COR-L47 (cell line): ENCODE data around the gene NRG3.

Source experiments
- DNase-seq: peaks from one replicate; lab custom pipeline; 2025; lab: John Stamatoyannopoulos, UW

Gene NRG3

DNA sequence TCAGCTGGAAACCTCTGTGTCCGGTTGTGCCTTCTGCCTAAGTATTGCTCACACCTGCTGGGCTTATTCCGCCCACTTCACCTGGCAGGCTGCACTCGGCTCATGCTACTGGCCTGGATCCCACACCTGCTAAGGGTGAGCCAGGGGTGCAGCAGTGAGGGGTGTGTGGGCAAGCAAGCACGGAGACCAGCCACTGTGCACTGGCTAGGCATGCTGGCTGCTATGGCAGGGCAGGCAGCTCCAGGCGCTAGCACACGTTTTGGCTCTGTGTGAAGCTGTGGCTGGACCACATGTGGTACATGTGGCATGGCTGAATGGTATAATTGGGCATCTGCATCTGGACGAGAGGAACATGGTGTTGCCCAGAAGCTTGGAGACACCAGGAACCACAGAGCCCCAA, 940.7 kb downstream of the NRG3 start:
- no peak for DNase-seq

- no peak for DNase-seq
These were observed 942.9 kb downstream of the NRG3 start for GRCh38 chr10:82817676-82818422.

GRCh38 chr10:82821043-82821442, 946.0 kb downstream of the NRG3 start:
- DNase-seq = no peak

GRCh38 chr10:82826132-82826531, 951.1 kb downstream of the NRG3 start:
- DNase-seq = no peak

- DNase-seq = no peak
These were observed 952.9 kb downstream of the NRG3 start for GRCh38 chr10:82827901-82828300.

DNA sequence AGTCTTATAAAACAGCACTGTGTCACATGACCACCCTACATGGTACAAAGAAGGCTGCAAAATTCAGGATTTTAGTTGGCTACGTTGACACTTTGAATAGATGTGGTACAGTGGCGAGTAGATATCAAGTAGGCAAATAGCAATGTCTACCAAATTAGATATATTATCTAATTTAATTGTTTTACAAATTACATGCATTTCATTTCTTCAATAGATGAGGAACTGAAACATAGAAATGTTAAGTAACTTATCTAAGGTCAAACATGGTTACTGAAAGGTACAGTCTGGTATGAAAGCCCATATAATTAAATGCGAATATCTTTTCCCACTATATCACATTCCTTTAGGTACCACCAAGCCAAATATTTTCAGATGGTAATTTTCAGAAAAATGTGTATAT, 972.2 kb downstream of the NRG3 start:
- DNase-seq = no peak

- DNase-seq = no peak
These were observed 975.2 kb downstream of the NRG3 start for GRCh38 chr10:82850191-82850590.

DNA sequence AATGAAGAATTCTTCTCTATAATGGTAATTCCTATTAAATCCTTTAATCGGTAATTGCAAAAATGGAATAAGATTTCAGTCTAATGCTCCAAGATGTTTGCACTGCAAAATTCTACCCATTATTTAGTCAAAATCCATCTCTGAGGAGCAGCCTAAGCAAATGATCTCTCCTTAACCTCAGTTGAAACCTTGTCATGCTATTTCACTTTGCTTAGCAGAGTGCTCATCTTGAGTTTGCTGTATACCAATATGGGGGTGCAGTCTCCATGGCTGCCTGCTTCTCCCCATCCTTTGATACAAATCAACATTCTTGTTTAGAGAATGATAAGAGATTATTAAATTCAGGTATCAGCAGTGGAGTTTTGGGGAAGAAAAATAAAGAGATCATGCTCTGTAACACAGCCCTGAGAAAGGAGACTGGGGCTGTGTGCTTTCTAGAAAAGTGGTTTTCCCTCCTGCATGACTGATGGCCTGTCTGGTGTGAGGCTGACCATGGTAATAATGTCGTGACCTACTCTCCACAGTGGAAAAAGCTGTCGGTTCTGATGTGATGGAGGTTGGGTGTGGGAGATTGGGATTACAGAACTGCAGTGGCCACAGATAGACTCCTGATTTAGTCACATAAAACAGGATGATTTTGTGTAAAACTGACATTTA, 982.1 kb downstream of the NRG3 start:
- no peak for DNase-seq

- DNase-seq = no peak
These were observed 986.9 kb downstream of the NRG3 start for GRCh38 chr10:82861889-82862288.

- no peak for DNase-seq
These were observed 990.4 kb downstream of the NRG3 start for GRCh38 chr10:82865366-82865765.

GRCh38 chr10:82866424-82867020, 991.5 kb downstream of the NRG3 start:
- DNase-seq = no peak

DNA sequence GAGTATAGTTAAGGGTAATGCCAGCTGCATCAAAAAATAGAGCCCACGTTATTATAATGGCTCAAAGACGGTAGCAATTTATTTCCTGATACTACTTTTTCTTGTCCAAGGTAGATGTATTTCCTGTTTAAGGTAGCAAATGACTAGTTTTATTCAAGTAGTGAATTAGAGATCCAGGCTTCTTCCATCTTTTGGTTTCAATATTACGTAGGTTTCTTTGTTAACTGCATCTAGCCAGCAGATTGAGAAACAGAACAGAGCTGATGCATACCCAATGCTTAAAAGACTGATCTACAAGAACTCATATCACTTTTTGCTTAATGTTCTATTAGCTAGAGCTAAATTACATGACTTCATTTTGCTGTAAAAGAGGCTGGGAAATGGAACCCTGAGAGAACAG, 992.1 kb downstream of the NRG3 start:
- DNase-seq = no peak

- DNase-seq = no peak
These were observed 999.7 kb downstream of the NRG3 start for GRCh38 chr10:82874671-82875070.

GRCh38 chr10:82880776-82881290, 1005.8 kb downstream of the NRG3 start:
- DNase-seq = no peak

DNA sequence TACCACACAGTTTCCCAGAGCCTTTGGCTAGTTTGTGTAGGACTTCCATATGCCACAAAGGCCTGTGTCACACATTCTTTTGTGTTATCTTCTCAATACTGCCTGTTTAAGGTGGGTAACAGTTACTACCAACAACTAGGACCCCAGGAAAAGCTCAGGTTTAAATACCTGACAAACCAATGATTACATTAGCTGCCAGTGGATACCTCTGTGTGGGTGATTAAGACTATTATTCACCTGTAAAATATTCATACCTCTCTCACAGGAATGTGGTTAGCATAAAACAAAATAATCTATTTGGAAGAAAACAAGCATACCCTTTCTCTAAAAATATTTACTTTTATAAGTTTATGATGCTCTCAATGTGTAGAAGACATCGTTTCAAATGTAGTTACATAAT, 1007.7 kb downstream of the NRG3 start:
- no peak for DNase-seq

- no peak for DNase-seq
These were observed 1008.6 kb downstream of the NRG3 start for GRCh38 chr10:82883603-82884002.

DNA sequence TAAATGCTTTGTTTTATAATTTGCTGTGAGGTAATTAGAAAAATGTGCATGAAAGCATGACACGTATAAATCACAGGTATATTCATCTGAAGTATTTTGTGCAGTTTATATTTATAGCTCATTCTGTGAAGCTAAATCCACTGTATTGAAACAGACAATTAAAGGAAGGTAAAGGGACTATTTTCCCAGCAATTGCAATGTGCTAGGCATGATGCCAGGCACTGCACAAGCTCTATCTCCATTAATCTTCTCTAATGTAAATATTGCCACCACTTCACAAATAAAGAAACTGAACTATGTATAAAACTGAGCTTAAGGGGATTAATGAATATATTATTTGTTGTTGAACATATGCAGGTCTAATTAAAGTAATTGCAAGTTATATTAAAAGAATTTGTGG, 1012.5 kb downstream of the NRG3 start:
- no peak for DNase-seq

DNA sequence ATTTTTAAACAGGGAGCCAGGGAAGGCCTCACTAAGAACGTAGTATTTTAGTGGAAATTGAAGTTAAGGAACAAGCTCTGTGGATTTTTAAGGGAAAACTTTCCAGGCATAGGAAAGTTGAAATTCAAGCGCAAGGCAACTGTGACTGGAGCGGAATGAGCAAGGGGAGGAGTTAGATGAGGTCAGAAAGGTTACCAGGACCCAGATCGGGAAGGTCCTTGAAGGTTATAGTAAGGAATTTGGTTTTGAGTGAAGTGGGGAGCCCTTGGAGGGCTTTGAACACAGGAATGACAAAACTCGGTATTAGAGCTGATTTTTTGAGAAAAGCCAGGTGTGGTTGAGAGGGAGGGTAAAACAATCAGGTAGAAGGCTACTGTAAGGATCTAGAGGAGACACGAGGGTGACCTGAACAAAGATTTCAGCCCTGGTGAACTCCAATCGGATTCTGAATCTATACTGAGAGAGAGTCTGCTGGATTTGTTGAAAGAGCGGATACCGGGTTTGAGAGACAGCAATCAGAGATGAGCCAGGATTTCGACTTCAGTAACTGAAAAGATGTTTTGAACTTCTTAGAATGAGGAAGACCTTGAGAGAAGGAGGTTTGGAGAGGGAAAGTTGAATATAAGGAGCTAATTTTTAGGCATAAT, 1013.9 kb downstream of the NRG3 start:
- DNase-seq = no peak

- no peak for DNase-seq
These were observed 1014.7 kb downstream of the NRG3 start for GRCh38 chr10:82889728-82890127.

DNA sequence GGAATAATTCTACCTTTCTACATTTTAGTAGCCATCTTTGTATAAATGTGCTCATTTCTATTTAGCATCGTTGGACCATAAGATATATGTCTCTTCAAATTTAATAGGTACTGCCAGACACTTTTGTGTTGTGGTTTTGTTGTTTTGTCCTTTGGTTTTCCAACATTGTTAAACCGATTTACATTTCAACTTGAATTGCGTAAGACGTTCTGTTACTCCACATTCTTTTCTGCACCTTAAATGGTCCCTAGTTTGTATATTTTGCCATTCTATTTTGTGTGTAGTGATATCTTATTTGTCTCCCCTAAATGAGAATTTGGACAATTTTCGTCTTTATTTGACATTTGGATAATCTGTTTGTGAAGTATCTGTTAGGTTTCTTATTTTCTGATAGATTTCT, 1015.6 kb downstream of the NRG3 start:
- no peak for DNase-seq

GRCh38 chr10:82908096-82908495, 1033.1 kb downstream of the NRG3 start:
- DNase-seq = no peak

GRCh38 chr10:82908751-82909150, 1033.8 kb downstream of the NRG3 start:
- no peak for DNase-seq

DNA sequence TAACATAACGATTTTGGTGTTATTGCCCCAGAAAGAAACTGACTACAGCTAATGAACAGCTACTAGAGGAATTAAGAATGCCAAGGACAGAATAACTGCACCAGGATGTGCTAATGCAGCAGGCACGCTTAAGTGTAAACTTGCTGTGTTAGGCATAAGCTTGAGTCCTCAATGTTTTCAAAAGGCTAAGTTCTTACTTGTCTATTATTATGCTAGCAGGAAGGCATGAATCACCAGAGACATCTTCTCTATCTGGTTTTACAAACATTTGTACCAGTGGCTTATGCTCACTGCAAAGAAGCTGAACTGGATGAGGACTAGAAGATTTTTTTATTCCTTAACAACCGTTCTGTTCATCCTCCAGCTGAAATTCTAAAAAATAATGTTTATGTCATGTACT, 1035.3 kb downstream of the NRG3 start:
- no peak for DNase-seq
